Keratinocyte (primary cell): ENCODE data around the gene UGT8. TPM values are rescaled to one million over a fixed set of nuclear protein-coding genes. Genes with fewer than 3 reads are reported as not detected.

Source experiments
- DNase-seq: peaks from one replicate; pipeline ENCODE4 v3.0.0-alpha.2; 2011; ENCODE audit warnings: low read depth, missing footprints, low spot score
- FAIRE-seq: peaks from 2 replicates; lab custom pipeline; 2011; peaks lifted over from hg19 to GRCh38; lab: Jason Lieb, UNC
- H2AFZ ChIP-seq: 2 replicates; pipeline ENCODE4 v1.6.0; 2012; ENCODE audit warnings: low read length, control low read depth, inconsistent platforms; ENCODE audit not compliant: control insufficient read depth
- H3K27ac ChIP-seq: 2 replicates; pipeline ENCODE4 v1.5.1; 2011; ENCODE audit warnings: low read length; ENCODE audit not compliant: control insufficient read depth, insufficient read depth
- H3K27me3 ChIP-seq: 3 replicates; pipeline ENCODE4 v1.6.0; 2011; ENCODE audit warnings: low read length; ENCODE audit not compliant: control insufficient read depth, insufficient read depth; ENCODE audit errors: extremely low read depth
- H3K36me3 ChIP-seq, 2 experiments: 2 replicates in 1 of 2; 3 replicates in 1 of 2; pipeline ENCODE4 v1.5.1; 2011; ENCODE audit warnings: low read length in 2 of 2, mild to moderate bottlenecking in 1 of 2; ENCODE audit not compliant: control insufficient read depth in 2 of 2, insufficient read depth in 2 of 2; ENCODE audit errors: extremely low read depth in 1 of 2
- H3K4me1 ChIP-seq: 3 replicates; pipeline ENCODE4 v1.5.1; 2011; ENCODE audit warnings: low read length; ENCODE audit not compliant: control insufficient read depth, insufficient read depth; ENCODE audit errors: extremely low read depth
- H3K4me2 ChIP-seq: 3 replicates; pipeline ENCODE4 v1.6.0; 2011; ENCODE audit warnings: low read depth, low read length; ENCODE audit not compliant: control insufficient read depth, insufficient read depth; ENCODE audit errors: extremely low read depth
- H3K4me3 ChIP-seq, 3 experiments: fragments of 200-600 bp in 1 of 3; sonication (generic) in 1 of 3; 2 replicates in 2 of 3; 3 replicates in 1 of 3; pipeline ENCODE4 v1.5.1; 2011 to 2016; ENCODE audit warnings: low read length in 3 of 3, mild to moderate bottlenecking in 3 of 3, control low read depth in 2 of 3, inconsistent platforms in 1 of 3, low read depth in 1 of 3, mixed read lengths in 1 of 3, mixed run types in 1 of 3, moderate library complexity in 1 of 3; ENCODE audit not compliant: control insufficient read depth in 2 of 3, insufficient read depth in 2 of 3; ENCODE audit errors: extremely low read depth in 1 of 3
- H3K79me2 ChIP-seq: 2 replicates; pipeline ENCODE4 v1.6.0; 2012; ENCODE audit warnings: low read length; ENCODE audit not compliant: control insufficient read depth, insufficient read depth
- H3K9ac ChIP-seq: 3 replicates; pipeline ENCODE4 v1.6.0; 2011; ENCODE audit warnings: low read length; ENCODE audit not compliant: control insufficient read depth, insufficient read depth; ENCODE audit errors: extremely low read depth
- H3K9me1 ChIP-seq: 3 replicates; pipeline ENCODE4 v1.6.0; 2011; ENCODE audit warnings: low read length; ENCODE audit not compliant: control insufficient read depth, insufficient read depth; ENCODE audit errors: extremely low read depth
- H3K9me3 ChIP-seq: 2 replicates; pipeline ENCODE4 v1.5.1; 2012; ENCODE audit warnings: low read depth, low read length; ENCODE audit not compliant: control insufficient read depth
- H4K20me1 ChIP-seq: 3 replicates; pipeline ENCODE4 v1.6.0; 2011; ENCODE audit warnings: low read length; ENCODE audit not compliant: control insufficient read depth, insufficient read depth; ENCODE audit errors: extremely low read depth
- CTCF ChIP-seq, 3 experiments: IDR thresholded peaks in 1 of 3; conservative IDR thresholded peaks in 1 of 3; optimal IDR thresholded peaks in 1 of 3; 2 replicates in 2 of 3; 3 replicates in 1 of 3; pipeline versions ENCODE3 to v1.5.1; 2011; ENCODE audit warnings: low read length in 3 of 3, mild to moderate bottlenecking in 3 of 3, moderate library complexity in 2 of 3, control low read depth in 1 of 3, inconsistent platforms in 1 of 3; ENCODE audit not compliant: insufficient read depth in 2 of 3; ENCODE audit errors: extremely low read depth in 1 of 3
- EZH2 ChIP-seq: IDR thresholded peaks from one replicate; pipeline ENCODE4 v1.6.1; 2012; ENCODE audit warnings: inconsistent platforms, mild to moderate bottlenecking, low read length, moderate library complexity
- dilution Hi-C: fragments of 300-500 bp; cut with MboI; formaldehyde crosslinking; loops from one replicate; pipeline ENCODE4 v1.7.0; 2020; ENCODE audit warnings: low sequenced_read_pairs; ENCODE audit not compliant: extremely low pct_ligation_motif_present
- polyA plus RNA-seq, 5 experiments: library from polyadenylated mRNA; depleted of rRNA in 3 of 5; stranded (reverse) in 3 of 5; stranded (forward) in 1 of 5; unstranded in 1 of 5; fragments of >200 nt; gene quantifications; 1 replicate in 1 of 5; 2 replicates in 3 of 5; 3 replicates in 1 of 5; pipeline versions ENCODE4 v1.2.1 to v1.2.3, GENCODE V29; 2011 to 2012; ENCODE audit warnings: missing spikeins in 2 of 5, low read depth in 1 of 5, low replicate concordance in 1 of 5

UGT8 gene
- polyA plus RNA-seq, 1 donor (not counting 4 experiments of a cell fraction or from before 2014, with no cell fraction given) = 1.7 TPM

- H3K27me3 ChIP-seq = no peaks in the 10 kb centered on the region
- H3K9ac ChIP-seq = no peak overlapping the region
- FAIRE-seq (no peak), DNase-seq (no peak)
- no peaks in the 10 kb centered on the region for H3K36me3 ChIP-seq
- H3K4me2 ChIP-seq = no peak overlapping the region
- dilution Hi-C loops = no loop called here
- no peak overlapping the region for H3K4me3 ChIP-seq
- TF ChIP-seq CTCF (optimal IDR thresholded peaks at IDR 0.05 in 1 of 3, IDR thresholded peaks at IDR 0.05 in 1 of 3, conservative IDR thresholded peaks at IDR 0.05 in 1 of 3; ENCODE audit: extremely low read depth in 1 of 3, insufficient read depth in 2 of 3, low read length in 3 of 3) (no peak), EZH2 (no peak)
- no peaks in the 10 kb centered on the region for H3K9me1 ChIP-seq
- no peak overlapping the region for H3K27ac ChIP-seq
- no peak overlapping the region for H2AFZ ChIP-seq
- no peaks in the 10 kb centered on the region for H3K79me2 ChIP-seq
- H3K9me3 ChIP-seq = peaks cover 3% of the 10 kb centered on the region
- H3K4me1 ChIP-seq = no peaks in the 10 kb centered on the region
- no peaks in the 10 kb centered on the region for H4K20me1 ChIP-seq
These were observed 36.3 kb upstream of the UGT8 start for GRCh38 chr4:114562176-114562904.

GRCh38 chr4:114563536-114564315 lies 34.9 kb upstream of the UGT8 start:
- H3K27ac ChIP-seq = no peak overlapping the region
- dilution Hi-C loops = no loop called here
- FAIRE-seq = no peak
- TF ChIP-seq CTCF (optimal IDR thresholded peaks at IDR 0.05 in 1 of 3, IDR thresholded peaks at IDR 0.05 in 1 of 3, conservative IDR thresholded peaks at IDR 0.05 in 1 of 3; ENCODE audit: extremely low read depth in 1 of 3, insufficient read depth in 2 of 3, low read length in 3 of 3) = no peak
- TF ChIP-seq EZH2 = no peak
- no peaks in the 10 kb centered on the region for H3K36me3 ChIP-seq
- H3K9ac ChIP-seq = no peak overlapping the region
- no peak overlapping the region for H3K4me2 ChIP-seq
- no peak overlapping the region for H3K4me3 ChIP-seq
- DNase-seq = no peak
- H4K20me1 ChIP-seq = no peaks in the 10 kb centered on the region
- no peaks in the 10 kb centered on the region for H3K9me1 ChIP-seq
- H3K27me3 ChIP-seq = no peaks in the 10 kb centered on the region
- H3K4me1 ChIP-seq = no peaks in the 10 kb centered on the region
- no peaks in the 10 kb centered on the region for H3K9me3 ChIP-seq
- H3K79me2 ChIP-seq = no peaks in the 10 kb centered on the region
- no peak overlapping the region for H2AFZ ChIP-seq
